NCI-H1436 treated with DMSO at 0.1 percent for 48 hours (cell line): Measurements from ENCODE around the gene BCAR3.

Experiments used
- DNase-seq: peaks from one replicate; lab custom pipeline; 2025; lab: John Stamatoyannopoulos, UW

Gene BCAR3

DNA sequence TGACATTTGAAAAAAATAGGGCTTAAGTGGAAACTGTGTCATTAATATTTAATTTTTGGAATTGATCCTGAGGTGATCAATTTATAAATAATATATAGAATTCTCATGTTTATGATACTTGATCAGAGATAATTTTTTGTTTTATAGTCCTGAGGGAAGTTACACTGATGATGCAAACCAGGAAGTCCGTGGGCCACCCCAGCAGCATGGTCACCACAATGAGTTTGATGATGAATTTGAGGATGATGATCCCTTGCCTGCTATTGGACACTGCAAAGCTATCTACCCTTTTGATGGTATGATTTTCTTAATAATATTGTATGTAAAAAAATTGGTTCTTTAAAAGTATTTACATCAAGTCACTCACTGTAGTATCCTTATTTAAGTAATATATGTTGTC lies 132.5 kb downstream of the BCAR3 start:
- no peak for DNase-seq

DNA sequence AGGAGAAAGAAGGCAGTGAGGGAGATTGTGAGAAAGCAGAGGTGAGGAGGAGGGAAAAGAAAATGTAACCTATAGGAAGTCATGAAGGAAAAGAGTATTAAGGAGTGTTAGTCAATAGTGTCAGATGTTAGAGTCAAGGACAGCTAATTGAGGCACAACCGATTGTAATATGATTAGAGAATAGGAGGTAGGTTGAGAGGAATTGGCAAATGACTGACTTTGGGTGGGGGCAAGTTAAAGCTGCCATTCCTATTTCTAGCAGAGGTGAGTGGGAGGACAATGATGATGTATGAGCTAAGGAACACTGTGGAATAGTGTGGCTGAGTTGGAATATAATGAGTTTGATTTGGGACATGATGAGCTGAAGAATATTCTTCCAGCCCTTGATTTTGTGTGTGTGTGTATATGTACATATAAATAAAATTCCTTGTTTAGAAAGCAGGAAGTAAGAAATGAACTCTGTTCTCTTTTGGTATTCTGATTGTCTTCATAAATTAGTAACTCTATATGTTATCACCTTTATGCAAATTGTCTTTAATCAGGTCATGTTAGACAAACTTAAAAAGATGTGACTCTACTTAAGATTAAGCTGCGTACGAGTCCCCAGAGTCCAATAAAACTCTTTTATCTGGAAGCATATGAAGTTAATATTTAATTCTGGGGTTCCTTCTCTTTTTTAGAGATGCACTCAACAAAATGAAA lies 135.3 kb downstream of the BCAR3 start:
- DNase-seq = no peak

DNA sequence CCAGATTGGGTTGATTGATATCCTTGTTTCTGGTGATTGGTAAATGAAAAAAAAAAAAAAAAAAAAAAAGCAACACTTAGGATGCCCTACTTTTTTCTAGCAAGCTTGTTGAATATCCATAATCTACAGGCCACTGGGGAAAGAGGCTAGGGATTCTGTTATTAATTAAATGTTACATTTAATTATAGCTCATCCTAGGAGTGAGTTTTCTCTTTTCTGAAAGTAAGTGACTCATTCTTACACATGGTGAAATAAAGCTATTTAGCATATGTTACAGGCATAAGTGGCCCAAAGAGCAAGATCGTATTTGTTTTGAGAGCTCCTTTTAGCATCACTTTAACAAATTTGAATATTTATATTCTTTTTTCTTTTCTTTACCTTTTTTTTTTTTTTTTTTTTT lies 139.2 kb downstream of the BCAR3 start:
- no peak for DNase-seq

DNA sequence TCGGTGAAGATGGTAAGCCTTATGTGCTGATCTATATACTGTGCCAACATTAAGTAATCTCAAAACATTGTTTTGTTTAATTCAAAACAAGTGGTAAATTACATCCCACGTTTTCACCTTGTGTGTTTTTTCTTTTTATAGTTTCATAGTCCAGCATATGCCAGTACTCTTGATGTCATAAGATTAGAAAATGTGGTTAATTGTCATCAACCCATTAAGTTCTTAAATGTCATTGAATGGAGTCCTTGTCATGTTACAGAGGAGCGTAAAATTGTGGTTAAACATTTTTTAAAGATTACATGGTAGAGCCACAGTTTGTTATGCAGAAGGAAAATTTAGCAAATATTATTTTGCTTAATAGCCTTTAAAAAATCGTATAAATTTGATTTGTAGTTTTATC lies 140.6 kb downstream of the BCAR3 start:
- no peak for DNase-seq

DNA sequence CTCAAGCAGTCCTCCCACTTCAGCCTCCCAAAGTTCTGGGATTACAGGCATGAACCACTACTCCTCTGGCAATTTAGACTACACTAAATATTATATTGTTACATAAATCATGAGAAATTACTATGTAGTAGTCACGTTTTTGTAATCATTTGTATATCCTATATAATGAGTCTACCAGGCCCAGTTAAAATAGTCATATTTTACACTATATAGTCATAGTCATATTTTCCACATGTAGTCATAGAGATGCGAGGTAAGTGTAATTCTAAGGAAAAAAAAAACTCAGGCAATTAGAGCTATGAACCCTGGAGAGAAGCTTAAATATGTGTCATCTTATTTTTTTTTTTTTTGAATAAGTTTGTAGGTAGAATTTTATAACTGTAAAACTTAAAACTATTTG lies 143.7 kb downstream of the BCAR3 start:
- DNase-seq = no peak

DNA sequence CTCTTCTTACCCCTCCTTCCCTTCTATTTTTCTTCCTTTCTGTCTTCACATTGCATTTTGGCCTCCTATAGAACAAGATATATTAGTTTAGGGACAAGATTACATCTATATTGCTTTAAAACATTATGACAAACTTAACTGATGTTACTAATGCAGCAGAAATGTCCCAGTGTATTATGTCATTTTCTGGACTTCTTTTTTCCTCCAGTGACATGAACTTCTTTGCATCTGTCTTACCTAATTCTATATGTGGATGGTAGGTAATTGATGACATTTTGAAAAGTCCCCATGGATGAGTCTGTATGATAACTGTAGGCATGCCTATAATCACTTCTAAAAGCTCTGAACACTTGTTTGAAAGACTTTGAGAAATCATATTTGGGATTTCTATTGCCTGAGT lies 144.2 kb downstream of the BCAR3 start:
- DNase-seq = no peak

DNA sequence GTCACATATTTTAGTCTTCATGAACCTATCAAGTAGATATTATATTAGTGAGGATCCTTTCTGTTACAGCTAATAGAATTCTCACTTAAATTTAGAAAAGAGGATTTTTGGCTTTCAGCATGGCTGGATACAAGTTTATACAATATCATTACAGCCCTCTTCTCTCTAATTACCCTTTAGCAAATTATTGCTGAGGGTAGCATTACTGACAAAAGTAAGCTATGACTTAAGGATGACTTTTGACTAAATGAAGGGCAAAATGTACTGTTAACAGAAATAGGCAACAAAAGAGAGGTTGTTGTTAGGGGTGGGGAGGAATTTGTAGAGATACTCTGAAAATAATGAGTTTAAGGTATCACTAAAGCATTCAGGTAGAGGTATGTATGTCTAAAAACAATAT lies 148.0 kb downstream of the BCAR3 start:
- no peak for DNase-seq

DNA sequence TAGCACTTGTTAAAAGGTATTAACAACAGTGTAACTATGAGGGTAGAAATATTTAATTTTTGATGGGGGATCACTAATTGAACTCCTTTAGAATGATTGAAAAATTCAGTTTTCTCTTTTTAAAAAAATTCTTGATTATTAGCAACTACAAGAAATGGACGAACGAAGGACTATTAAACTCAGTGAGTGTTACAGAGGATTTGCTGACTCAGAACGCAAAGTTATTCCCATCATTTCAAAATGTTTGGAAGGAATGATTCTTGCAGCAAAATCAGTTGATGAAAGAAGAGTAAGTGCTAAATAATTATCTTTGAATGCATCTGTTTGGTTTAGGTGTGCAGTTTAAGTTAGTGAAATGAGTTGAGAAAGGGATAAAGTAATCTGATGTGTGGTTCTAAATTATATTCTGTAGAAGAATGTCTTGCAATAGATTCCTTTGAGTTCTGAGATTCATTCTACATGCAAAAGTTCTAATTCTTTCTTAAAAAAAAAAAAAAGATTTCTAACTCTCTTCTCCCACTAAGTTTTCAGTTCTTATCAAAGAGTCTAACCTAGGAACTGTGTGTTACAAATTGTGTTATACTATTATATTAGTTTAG lies 148.8 kb downstream of the BCAR3 start:
- DNase-seq = no peak

DNA sequence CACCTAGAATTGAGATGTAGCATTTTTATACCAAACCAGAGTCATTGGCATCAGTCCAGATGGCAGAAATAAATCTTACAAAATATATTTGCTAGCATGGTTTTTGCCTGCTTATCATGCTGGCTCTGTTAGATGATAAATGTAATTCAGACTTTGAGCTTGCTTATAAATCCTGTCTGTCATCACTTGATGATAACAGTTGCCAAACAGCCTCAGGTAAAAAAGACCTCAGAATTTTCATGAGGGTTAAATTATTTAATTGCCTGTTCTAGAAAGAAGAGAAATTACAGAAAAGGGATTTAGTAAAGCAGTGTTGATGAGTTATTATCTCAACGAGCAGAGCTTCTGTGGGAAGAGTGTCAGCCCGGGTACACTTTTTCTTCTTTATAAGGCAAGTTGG lies 150.4 kb downstream of the BCAR3 start:
- peak; percentile 26 for DNase-seq

DNA sequence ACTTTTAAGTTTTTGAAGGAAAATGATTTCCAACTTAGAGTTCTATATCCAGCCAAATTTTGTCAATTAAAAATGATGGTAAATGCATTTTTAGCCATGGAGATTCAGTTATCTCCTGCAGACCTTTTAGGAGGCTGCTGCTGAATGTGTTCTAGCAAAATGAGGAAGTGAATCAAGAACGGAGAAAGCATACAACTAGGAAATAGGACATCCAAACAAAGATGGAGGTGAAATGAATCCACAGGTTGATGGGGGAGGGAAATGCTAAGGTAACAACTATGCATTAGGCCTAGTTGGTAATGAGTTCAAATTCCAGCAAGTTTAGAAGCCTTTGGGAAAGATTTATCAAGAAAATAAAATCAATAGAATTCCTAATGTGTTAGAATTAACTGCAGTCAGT lies 153.2 kb downstream of the BCAR3 start:
- DNase-seq = no peak

DNA sequence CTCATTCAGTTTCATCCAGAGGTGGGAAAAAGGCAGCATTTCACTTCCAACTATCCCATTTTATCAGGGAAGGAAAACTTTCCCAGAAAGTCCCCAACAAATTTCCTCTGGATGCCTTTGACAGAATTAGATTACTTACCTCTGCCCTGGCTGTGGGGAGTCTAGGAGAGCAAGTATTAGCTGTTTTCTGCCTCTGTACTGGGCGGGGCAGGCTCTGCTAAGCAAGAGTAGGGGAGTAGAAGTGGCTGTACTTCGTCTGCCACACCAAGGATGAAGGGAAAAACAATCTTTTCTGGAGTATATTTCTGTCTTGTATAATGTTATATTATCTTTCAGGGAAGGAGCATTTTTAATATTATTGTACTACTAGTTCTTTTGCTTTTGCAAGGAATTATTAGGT lies 155.2 kb downstream of the BCAR3 start:
- no peak for DNase-seq

DNA sequence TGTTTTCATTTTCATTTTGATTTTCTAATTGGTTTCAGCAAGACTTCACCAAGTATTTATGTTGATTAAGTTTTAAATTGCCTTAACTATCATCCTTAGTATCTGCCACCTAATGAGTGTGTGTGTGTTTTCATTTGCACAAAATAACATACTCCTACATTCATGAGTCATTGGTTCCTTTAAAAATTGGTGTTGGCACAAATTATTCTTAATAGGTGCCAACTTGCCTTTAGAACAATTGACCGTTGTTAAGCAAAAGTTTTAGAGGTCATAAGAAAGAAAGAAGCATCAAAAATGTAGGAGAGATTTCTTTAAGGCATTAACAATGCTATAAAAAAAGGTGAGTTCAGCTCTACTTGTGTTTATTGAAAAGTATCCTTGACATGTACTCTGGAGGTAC lies 156.2 kb downstream of the BCAR3 start:
- no peak for DNase-seq

DNA sequence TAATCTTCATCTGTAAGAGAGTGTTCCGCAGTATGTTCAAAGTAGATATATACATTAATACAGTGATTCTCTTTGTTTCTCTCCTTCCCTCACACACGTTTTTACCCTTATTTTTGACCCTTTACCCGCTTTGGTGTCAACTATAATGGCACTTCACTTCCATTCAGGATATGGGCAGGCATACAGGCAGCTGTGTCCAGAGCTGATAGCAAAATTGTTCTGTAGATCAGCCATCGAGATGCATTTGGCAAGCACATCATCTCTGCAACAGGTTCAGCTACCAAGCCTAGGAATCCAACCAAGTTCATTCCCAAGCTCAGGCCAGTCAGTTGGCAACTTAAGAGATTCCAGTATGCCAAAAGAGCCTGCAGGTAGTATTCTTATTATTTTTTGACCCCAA lies 158.9 kb downstream of the BCAR3 start:
- no peak for DNase-seq

DNA sequence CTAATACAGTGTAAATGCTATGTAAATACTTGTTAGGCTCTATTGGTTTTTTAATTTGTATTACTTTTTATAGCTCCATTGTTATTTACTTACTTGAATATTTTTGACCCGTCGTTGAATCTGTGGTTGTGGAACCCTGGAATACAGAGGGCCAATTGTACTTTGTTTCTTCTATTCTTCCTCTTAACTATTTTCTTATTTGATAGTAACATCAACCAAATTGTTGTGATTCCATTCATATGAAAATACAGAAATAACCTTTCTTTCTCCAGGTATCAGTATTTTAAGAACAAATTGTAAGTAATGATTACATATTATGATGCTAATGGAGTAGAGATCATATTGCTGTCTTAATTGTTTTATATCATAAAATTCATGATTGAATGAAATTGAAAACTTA lies 160.0 kb downstream of the BCAR3 start:
- no peak for DNase-seq

DNA sequence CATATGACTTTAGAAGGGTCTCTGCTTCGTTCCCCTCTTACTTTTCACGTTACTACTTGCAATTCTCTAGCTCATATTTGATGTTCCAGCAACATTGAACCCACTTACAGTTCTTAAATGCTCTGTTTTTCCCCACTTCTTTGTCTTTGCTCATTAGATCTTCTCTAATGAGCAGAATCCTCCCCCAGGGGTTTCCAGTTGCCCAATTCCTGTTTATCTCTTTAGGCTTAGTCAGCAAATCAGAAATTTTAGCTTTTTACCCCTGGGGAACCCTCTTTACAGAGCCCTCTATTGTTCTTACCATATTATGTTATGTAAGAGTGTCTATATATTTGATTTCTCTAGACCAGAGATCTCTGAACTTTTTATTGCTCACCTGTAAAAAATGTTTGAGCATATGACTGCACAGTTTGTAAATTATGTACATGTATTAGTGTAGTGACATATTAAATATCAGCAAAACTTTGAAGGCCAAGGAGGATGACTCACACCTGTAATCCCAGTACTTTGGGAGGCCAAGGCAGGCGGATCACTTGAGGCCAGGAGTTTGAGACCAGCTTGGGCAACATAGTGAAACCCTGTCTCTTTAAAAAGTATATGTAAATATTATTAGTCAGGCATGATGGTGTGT lies 162.3 kb downstream of the BCAR3 start:
- DNase-seq = no peak

DNA sequence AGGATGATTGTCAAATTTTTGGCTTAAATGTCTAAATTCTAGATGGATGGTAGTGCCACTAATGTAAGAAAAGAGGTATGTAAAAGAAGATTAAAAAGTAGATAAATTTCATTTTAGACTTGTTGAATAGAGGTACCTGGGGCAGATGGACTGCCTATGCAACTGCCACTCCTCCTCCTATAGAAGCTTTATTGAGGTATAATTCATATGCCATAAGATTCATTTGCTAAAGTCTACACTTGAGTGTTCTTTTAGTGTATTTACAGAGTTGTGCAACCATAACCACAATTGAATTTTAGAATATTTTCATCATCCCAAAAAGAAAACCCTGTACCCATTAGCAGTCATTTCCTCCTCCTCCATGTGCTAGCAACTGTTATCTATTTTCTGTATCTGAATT lies 163.1 kb downstream of the BCAR3 start:
- DNase-seq = no peak

DNA sequence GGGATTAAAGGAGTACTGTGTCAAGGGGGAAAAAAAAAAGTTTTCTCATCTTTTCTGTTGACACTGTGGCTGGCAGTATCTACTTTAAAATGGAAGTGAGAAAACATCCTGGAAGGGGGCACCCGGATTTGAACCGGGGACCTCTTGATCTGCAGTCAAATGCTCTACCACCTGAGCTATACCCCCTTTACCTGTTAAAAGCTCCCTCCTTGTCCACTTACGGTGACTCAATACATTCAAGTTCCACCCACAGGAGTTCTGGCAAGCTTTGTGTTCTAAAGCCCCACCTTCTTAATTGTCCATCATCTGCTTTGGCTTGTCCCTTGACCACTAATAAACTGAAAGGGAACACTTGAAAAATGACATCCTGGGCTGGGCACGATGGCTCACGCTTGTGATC lies 165.5 kb downstream of the BCAR3 start:
- DNase-seq = no peak
